ENCODE results near the gene CCR7.
"Not testable (repeated sequence)": the region's sequence is repeated elsewhere in the genome, so short reads cannot be mapped to it uniquely, and the experiment has no call there.

Gene CCR7

GRCh38 chr17:40597156-40597555, 31.9 kb upstream of the CCR7 start:
- no peak for DNase-seq

- DNase-seq, result peak; percentile 38
These were observed 31.1 kb upstream of the CCR7 start for GRCh38 chr17:40596261-40596919.

GRCh38 chr17:40590742-40591141, 25.5 kb upstream of the CCR7 start:
- DNase-seq, result no peak

- no peak for DNase-seq
These were observed 23.3 kb upstream of the CCR7 start for GRCh38 chr17:40588552-40588951.

- DNase-seq, result not testable (repeated sequence)
These were observed 21.0 kb upstream of the CCR7 start for GRCh38 chr17:40586264-40586663.

GRCh38 chr17:40584950-40585349, 19.7 kb upstream of the CCR7 start:
- not testable (repeated sequence) for DNase-seq

GRCh38 chr17:40582328-40582901, 17.1 kb upstream of the CCR7 start:
- DNase-seq, result peak; percentile 73

GRCh38 chr17:40580140-40580539, 14.9 kb upstream of the CCR7 start:
- no peak for DNase-seq

GRCh38 chr17:40579471-40579870, 14.2 kb upstream of the CCR7 start:
- no peak for DNase-seq

GRCh38 chr17:40577611-40578065, 12.4 kb upstream of the CCR7 start:
- DNase-seq, result peak; percentile 53

- no peak for DNase-seq
These were observed 11.0 kb upstream of the CCR7 start for GRCh38 chr17:40576113-40576740.

- no peak for DNase-seq
These were observed 9.0 kb upstream of the CCR7 start for GRCh38 chr17:40574292-40574691.

GRCh38 chr17:40572245-40572993, 7.1 kb upstream of the CCR7 start:
- DNase-seq, result not testable (repeated sequence)

- DNase-seq, result no peak
These were observed 3.0 kb upstream of the CCR7 start for GRCh38 chr17:40568074-40568836.

- no peak for DNase-seq
These were observed 2.1 kb upstream of the CCR7 start for GRCh38 chr17:40567377-40567776.

- no peak for DNase-seq
These were observed 617 bp upstream of the CCR7 start for GRCh38 chr17:40565769-40566409.

- peak; percentile 83 for DNase-seq
These were observed 933 bp downstream of the CCR7 start for GRCh38 chr17:40564195-40564882.

- peak; percentile 97 for DNase-seq
These were observed 1.8 kb downstream of the CCR7 start for GRCh38 chr17:40563220-40564052.

GRCh38 chr17:40562838-40563219, 2.4 kb downstream of the CCR7 start:
- no peak for DNase-seq

GRCh38 chr17:40561871-40562611, 3.2 kb downstream of the CCR7 start:
- DNase-seq, result peak; percentile 89
